Activated gamma-delta T cell treated with anti-CD3 and anti-CD28 coated beads, Interleukin-2, amount 50 U/mL, for 16 hours (primary cell): ENCODE measurements around the gene CISH.

Experiments
- DNase-seq: peaks from one replicate; pipeline ENCODE4 v3.0.0-alpha.2; 2020; ENCODE audit warnings: low read depth

The CISH gene

DNA sequence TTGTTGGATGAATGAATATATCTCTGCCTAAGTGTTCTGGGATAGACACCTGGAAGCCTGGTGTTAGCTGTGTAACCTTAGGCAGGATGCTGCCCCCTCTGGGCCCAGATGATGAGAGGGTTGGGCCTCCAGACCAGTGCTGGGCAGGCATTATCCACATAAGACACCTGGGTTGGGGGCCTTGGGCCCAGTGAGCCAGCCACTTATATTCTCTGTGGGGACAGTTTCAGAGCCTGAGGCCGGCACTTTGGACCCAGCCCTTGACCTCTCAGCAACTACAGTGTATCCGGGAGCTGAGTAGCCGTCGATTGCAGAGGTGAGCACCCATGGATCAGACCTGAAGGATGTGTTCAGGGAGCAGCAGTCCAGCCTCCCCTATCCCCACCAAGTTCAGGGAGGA is 40.1 kb downstream of the CISH start:
- no peak for DNase-seq

DNA sequence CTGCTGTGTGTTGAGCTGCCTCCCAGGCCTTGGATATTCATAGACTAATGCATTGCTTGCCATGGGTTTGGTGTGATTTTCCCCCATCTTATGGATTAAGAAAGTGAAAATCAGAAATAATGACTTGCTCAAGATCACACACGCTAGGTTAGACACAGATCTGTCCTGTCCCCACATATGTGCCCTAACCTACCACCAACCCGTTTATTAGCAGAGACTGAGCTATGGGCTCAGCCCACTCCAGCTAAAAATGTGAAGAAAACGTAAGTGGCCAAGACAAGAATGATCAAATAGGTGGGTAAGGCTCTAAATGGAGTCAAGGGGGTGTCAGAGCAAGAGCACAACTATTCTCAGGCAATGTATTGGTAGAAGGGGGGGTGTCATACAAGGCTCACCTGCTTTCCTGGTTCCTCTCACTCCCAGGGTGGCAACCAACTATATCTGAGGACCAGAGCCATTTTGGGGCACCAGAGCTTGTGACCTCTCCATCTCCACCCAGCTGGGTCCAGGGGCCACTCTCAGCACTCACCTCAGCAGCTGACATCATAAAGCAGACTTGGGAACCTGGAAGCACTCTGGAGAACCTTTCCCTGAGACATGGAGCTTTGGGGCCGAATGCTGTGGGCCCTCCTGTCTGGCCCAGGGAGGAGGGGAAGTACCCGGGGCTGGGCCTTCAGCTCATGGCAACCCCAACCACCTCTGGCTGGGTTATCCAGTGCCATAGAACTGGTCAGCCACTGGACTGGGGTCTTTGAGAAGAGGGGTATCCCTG is 40.9 kb downstream of the CISH start:
- DNase-seq = no peak

DNA sequence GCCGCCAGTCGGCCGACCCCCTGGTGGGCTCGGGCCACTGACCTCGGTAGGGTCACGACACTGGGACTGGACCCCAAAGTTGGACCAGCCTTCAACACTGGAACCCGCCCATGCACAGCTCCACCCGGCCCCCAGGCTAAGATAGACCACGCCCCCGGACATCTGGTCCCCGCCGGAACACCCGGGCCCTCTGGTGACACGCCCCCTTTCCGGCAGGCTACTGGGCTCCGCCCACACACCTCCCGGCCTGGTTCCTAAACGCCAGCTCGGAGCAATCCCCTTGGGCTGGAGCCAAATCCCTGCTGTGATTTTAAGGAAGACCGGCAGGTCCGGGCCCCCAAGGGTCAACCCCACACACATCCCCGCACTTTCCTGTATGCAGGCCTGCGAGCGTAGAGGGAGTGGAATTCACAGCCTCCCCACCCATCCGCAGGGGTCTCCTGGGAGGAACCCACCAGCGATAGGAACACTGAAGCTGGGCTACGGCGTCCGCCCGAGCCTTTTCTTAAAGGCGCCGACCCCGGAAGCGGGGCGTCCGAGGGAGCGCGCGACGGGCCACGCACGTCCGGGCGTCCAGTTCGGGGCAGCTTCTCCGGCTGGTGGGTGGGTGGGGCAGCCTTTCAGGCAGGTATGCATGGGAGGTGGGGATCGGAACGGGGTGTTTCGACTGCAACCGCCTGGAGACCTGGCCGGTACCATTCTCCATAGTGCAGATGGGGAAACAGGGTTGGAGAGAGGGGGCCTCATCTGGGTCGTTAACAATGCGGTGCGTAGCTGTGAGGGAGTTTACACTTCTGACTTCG is 42.4 kb downstream of the CISH start, which contains the start of gene HEMK1:
TSS of gene HEMK1 (plus strand) at position 576 of the 803 bp plus-strand sequence. CDS start 1,583 bp downstream, outside the sequence.
- peak; percentile 89 for DNase-seq

DNA sequence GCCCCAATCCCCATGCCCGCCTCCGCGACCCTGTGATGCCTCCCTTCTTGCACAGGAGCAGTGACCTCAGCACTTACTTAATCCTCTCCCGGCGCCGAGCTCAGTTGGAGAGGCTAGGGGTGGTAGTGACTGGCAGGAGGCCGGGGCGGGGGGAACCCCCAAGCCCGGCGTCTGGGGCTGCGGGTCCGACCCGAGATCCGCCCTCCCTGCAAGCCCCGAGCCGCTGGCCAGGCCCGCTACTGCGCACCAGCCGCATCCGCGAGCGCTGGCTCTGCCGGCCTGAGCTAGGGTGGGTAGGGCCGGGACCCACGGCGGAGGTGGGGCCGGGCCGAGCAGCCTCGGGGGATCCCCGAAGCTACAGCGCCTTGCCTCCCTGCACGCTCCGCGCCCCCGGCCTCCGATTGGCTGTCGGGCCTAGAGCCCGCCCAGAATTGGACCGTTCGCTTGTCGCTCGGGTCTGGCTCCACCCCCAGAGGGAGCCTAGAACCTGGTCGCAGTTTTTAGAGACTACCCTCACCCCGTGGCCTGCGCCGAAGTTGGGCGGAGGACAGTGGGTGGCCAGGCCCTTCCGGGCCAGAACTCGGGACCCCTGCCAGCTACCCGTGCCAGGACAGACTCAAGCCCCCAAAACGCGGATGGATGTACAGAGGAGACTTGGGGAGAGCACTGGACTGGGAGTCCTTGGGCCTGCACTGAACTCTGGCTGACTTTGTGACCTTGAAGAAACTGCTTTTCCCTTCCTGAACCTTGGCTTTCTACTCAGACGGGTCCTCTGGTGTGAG is 44.0 kb downstream of the CISH start, which contains the start of gene C3orf18:
TSS of gene C3orf18 (minus strand) at position 362 of the 782 bp plus-strand sequence. CDS start 2,048 bp downstream, outside the sequence.
- peak; percentile 94 for DNase-seq

DNA sequence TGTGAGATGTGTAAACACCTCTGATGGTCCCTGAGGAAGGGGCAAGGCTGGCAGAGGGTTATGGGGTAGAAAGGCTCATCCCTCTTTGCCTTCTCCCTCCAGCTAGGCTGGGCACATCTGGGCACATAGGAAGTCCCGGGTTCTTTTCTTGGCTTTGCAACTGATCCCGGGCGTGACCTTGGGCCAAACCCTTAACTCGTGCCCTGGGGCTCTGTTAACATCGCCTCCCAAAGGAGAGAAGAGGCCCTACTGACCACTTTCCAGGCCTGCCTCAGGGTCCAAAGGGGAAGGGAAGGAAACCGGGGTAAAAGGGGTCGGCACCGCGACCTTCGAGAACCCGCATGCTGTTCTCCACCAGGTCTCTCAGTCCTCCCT is 44.6 kb downstream of the CISH start:
- DNase-seq = no peak

DNA sequence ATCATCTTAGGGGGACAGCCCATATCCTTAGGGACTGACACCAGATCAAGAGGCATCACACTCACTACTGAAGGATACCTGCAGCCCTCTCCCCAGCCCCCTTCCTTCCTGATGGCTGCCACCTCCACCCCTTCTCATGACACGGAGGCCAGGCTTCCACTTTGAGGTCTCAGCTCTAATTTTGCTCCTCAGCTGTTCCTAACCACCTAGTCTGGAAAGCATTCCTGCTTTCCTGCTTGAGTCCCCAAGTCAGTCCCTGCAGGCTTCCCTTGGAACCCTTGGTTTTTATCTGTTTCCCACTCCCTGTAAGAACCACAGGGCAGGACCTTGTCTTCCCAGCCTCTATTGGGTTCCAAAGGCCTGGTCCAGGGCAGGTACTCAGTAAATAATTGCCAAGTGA is 47.3 kb downstream of the CISH start:
- no peak for DNase-seq

DNA sequence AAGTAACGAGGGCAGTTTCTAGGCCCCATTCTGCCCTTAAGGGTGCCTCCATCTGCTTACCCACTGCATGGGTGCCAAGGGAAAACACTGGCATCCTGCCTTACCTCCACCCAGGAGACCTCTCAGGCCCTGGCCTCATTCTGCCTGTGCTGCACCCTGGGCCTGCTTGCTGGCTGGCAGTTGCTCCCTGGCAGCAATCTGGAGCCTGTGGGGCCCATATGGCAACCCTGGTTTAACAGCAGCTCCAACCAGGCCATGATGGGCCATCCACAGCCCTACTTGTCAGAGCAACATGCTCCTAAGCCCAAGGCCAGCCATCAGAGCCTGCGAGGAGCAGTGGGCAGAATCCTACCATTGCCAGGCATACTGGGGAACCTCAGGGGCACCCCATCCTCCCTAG is 47.7 kb downstream of the CISH start:
- no peak for DNase-seq

DNA sequence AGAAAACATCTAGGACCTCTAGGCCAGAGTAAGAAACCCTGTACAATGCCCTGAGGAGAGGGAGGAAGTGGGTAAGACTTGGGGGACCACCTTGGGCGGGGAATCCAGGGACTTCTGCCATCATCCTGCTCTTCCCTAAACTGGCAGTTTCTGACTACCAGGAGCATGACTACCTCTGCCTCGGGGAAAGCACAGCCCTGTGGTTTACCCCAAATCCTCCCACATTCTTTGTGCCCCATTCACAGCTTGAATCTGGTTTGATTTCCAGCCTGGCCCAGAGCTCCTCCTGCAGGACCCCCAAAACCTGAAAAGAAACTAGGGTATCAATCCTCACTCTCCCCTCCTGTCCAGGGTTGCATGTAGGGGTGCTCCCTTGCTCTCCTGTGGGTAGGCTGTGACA is 48.7 kb downstream of the CISH start:
- DNase-seq = no peak

DNA sequence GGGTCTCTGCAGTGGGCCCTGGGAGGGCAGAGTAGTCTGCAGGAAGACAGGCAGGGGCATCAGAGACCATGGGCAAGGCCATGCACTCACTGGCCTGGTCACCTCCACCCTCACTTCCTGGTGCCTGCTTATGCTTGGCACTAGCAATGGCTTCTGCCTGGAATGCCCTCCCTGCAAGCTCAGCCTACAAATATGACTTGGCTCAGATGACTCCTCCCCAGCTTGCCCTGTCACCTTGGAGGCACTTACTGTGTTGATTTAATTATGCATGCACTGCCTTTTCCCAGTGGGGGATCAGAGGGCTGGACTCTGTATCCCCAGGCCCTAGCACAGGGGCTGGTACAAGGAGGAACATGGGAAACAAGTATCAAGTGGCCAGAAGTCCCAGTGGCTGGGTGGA is 51.9 kb downstream of the CISH start:
- DNase-seq = no peak

DNA sequence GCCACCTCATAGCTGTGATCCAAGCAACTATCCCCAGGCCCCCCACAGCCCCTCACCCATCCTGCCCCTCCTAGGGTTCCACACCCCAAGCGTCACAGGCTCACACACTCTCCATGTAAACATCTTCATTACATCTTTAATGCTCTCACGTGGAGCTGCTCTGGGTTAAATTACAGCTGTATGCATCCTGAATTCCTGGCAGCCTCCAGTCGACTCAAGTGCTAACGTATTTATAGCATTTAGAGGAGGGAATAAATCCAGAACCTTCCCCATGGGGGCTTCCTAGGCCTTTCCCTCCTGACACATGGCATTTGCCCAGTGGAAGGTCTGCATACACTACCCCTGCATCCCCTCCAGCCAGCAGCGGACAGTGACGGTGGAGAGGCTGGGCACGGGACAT is 53.7 kb downstream of the CISH start:
- no peak for DNase-seq

DNA sequence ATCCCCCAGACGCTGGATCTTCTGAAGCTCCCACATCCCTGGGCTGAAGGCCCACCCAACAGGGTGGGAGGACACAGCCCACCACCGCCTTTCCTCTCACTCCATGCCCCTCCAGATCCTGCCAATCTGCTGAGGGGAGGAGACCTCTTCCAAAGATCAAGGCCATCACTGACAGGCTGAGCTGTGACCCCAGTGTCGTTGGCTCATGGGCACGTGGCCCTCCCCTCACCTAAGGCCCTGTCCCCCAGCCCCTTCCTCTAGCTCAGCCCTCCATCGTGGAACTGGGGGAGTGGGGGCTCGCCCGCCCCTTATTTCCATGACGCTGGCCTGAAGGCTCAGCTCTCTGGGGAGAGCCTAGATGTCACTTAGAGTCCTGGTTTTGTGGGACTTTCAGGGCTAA is 54.5 kb downstream of the CISH start:
- DNase-seq = no peak
